Middle frontal gyrus (tissue), 1 donor: ENCODE measurements around the gene C16orf86.

ENCODE experiments used
- DNase-seq: peaks from one replicate; pipeline ENCODE4 v3.0.0-alpha.2; 2015; ENCODE audit warnings: low spot score; ENCODE audit errors: extremely low spot score

C16orf86 gene

GRCh38 chr16:67653789-67654402, 12.7 kb upstream of the C16orf86 start:
- no peak for DNase-seq

- no peak for DNase-seq
Measured at GRCh38 chr16:67654403-67654911, 12.2 kb upstream of the C16orf86 start.

GRCh38 chr16:67655363-67655762, 11.3 kb upstream of the C16orf86 start:
- DNase-seq: no peak

- no peak for DNase-seq
Measured at GRCh38 chr16:67656344-67657016, 10.1 kb upstream of the C16orf86 start.

DNA sequence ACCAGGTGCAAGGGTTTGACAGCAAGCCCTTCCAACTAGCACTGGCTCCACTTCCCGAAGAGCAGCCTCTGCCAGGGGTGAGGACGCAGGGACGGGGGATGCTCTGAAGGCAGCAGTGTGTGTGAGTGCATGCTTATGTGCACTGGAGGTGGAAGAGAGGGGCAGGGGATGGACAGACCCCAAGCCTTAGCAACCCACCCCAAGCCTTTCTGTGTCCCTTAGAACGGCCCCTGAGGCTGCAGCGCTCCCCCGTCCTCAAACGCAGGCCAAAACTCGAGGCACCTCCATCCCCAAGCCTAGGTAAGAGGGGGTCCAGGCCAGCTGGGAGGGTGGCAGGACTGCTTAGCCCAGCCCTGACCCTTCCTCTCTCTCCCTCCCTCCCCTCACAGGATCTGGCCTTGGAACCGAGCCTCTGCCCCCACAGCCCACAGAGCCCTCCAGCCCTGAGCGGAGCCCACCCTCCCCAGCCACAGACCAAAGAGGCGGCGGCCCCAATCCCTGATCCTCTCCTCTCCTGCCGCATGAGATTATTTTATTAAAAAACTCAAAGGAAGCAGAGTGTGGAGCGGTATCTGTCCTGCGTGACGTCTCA, 9.5 kb upstream of the C16orf86 start:
- DNase-seq: no peak

DNA sequence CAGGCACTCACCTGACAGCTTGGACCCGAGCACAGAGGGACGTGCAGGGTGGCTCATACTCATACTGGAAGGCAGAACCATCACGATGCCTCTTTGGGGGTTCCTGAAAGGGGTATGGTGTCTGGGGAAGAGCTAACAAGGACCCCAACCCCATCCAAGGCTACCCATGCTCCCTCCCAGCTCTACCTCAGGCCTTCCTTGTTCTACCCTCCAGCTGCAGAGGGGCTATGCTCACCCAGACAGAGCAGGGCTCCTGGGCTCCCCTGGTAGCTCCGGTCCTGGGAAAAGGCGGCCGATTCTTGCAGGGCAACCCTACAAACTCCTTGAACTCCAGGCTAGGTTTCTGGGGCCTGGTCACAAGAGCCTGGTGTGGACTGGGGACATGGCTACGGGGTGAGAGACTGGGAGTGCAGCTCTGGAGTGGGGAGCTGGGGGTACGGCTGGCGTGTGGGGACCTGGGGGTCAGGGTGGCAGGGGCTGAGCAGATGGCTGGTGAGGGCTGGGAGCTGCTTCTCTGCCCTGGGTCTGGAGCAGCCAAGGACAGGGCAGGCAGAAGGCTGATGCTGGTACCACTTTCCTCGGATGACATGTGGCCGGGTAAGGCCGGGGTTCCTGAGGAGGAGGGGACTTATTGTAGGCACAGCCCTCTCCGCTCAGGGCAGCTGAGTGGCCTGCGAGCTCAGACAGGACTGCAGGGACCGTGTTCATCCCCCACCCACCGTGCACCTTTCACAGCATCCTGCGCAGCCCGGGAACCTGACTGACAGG, 8.7 kb upstream of the C16orf86 start:
- no peak for DNase-seq

GRCh38 chr16:67658849-67659674, 7.6 kb upstream of the C16orf86 start:
- no peak for DNase-seq

- peak; percentile 96 for DNase-seq
Measured at GRCh38 chr16:67659675-67660563, 6.7 kb upstream of the C16orf86 start, which contains the start of gene ACD. TSS of gene ACD (minus strand) at chr16:67660260. CDS start at chr16:67660220, 40 bp downstream.

DNA sequence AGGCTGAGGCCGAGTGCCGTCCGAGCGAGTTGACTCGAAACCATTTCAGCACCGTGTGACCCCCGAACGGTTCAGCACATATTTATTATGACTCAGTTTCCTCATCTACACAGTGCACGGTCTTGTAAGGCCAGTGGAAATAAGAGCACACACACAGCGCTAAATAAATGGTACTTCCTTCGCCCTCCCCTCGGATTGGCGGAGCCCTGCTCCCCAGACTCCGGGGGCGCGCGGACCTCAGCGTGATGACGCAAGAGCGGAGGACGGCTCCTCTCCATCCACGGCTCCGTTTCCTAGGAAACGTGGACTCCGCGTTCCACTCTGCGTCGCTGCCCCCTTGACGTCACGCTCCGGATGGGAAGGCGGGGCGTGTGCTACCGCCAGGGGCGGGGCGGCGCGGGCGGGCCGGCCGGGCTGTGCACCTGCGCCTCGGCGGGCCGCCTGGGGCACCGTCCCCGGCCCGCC, 6.0 kb upstream of the C16orf86 start, which contains the start of gene PARD6A:
Gene PARD6A (plus strand): TSS at position 397 of the 465 bp plus-strand sequence. CDS start 79 bp downstream, outside the sequence.
- DNase-seq: peak; percentile 97

GRCh38 chr16:67661101-67661761, 5.4 kb upstream of the C16orf86 start:
- no peak for DNase-seq

DNA sequence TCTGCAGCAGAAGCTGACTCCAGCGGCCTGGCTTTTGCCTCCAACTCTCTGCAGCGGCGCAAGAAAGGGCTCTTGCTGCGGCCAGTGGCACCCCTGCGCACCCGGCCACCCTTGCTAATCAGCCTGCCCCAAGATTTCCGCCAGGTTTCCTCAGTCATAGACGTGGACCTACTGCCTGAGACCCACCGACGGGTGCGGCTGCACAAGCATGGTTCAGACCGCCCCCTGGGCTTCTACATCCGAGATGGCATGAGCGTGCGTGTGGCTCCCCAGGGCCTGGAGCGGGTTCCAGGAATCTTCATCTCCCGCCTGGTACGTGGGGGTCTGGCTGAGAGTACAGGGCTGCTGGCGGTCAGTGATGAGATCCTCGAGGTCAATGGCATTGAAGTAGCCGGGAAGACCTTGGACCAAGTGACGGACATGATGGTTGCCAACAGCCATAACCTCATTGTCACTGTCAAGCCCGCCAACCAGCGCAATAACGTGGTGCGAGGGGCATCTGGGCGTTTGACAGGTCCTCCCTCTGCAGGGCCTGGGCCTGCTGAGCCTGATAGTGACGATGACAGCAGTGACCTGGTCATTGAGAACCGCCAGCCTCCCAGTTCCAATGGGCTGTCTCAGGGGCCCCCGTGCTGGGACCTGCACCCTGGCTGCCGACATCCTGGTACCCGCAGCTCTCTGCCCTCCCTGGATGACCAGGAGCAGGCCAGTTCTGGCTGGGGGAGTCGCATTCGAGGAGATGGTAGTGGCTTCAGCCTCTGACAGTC, 4.5 kb upstream of the C16orf86 start:
- DNase-seq: no peak

DNA sequence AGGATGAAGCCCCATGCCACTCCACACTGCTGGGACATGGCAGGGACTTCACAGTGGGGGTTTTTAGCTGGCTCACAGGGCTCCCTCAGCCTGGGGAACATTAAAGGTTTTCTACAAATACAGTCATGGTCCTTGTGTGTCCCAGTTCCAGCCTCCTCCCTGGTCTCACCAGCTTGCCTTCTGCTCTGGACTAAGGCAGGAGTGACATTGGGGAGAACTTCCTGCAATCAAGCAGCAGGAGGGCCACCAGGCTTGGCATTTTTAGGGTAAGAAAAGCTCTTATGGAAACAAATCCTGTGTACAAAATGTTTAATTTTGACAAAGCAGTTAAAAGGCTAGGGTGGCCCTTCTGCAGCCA, 4.0 kb upstream of the C16orf86 start:
- DNase-seq: no peak

DNA sequence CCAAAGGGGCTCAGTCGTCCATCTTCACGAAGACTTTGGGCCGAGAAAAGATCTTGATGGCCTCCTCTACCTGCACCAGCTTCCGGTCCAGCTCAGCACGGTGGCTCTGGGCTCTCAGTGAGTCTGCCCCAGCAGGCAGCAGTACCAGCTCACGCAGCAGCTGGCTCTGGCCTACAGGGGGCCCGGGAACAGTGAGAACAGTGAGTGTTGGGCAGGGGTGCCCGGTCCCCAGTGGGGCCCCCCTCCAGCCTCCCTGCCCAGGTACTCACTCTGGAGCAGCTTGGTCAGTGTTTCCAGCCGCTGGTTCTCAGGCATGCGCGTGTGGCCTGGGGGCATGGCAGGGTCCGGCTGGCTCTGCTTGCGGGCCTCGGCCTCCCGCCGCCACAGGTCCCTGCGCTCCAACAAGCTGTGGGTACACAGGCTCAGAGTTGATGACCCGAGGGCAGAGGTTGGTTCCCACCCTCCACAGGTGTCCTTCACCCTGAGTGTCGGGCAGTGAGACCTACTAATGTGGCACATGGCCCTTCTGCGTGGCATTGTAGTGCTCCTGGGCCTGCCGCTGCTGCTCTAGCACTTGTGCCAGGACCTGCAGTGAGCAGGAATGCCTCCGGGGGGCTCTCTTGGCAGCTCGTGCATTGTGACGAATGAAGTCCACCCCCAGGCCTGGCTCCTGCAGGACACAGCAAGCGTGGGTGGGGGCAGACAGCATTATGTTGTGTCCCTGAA, 3.3 kb upstream of the C16orf86 start:
- DNase-seq: no peak

DNA sequence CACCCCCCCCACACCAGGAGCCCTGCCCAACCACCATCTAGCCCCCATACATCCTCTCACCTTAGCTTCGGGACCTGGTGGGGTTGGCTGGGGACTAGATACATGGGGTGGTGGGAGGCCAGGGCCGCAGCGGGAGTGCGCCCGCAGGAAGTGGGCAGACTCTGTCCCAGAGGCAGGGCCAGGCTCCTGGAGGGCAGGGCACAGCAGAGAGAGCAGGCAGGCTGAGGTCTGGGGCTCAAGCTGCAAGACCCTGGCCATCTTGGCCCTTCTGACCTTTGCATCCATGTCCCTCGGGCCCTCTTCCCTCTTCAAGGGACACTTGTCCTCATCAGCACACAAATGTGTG, 2.8 kb upstream of the C16orf86 start:
- DNase-seq: no peak

DNA sequence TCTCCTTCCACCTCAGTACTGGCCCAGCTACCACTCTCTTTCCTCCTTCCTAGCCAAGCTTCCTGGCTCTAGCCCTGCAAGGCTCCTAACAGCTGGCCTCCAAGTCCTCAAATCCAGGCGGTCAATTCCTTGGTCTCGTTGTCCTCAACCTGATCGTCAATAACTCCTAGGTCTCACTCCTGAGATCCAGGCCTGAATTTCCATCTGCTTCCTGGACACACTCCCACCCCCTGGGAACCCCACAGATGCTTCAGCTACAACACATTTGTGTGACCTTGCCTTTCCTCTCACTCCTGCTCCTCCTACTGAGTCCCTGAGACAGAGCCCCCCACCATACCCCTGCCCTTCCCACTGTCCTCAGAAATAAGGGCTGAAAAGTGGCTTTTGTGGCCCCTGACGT, 2.4 kb upstream of the C16orf86 start:
- no peak for DNase-seq

- DNase-seq: no peak
Measured at GRCh38 chr16:67664871-67665270, 1.7 kb upstream of the C16orf86 start.

DNA sequence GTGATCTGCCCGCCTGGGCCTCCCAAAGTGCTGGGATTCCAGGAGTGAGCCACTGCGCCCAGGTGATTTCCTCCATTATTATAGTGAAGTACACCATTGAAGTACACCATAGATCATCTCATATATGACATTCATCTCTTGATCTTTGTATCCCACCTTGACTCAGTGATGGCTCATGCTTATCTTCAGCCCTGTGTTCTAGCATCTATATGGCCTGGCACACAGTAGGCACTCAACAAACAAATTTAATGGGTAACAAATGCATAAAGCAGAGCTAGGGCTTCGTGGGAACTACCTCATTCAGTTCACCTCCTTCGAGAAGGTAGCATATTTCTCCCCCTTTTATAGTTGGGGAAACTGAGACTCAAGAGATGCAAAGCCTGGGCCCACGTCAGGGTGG, 1.0 kb upstream of the C16orf86 start:
- no peak for DNase-seq

DNA sequence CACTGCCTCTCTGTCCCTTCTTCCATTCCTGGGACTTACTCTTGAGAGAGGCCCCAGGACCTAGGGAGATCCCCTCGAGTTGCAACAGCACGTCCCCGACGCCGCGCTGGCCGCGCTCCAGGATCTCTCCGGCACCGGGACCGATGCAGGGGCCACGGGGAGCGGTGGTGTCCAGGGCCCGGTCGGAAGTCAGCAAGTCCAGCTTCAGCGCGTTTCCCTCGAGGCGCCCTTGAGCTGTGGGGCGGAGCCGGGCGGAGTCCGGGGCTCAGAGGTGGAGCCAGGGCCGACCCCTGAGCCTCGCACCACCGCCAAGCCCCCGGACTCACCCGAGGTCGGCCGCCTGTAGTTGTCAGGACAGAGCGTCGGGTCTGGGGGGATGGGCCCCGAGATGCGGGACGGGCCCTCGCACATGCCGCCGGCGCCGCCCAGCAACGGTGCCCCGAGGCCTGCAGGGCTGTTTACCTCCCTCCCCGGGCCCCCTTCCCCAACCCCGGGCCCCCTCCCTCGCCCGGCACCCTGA, 522 bp upstream of the C16orf86 start:
- DNase-seq: no peak
